ENCODE measurements around the gene GRM7. TPM values are rescaled to one million over a fixed set of nuclear protein-coding genes. Genes with fewer than 3 reads are reported as not detected.

GRM7 gene
- total RNA-seq, 2 experiments from 2014 or later, result not detected

DNA sequence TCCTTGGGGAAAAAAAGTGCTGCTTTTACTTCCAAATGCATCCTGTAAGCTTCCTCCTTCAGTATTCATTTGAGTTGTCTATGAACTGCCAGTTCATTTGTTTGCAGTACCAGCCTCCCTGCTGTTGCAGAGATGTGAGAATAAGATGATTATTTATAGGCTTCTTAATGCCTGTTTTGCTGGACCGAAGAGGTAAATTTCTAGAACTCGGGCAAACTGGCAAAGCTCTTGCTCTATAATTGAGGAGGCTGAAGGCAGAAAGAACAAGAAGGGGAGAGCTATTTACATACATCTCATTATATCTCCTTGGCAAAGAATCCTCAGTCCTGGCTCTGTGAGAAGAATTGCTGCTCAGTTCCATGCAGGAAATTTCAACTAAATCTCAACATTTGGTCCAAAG, 790.4 kb downstream of the GRM7 start:
- ChIA-PET CTCF (ENCODE audit: unreplicated experiment) (no interaction called here), POLR2A (no interaction called here)
- H3K4me3 ChIP-seq (ENCODE audit: low read depth, low read length, poor library complexity, severe bottlenecking), result no peak overlapping the region
- H3K27ac ChIP-seq (ENCODE audit: low read depth, low read length, poor library complexity, severe bottlenecking), result no peak overlapping the region
- H4K20me1 ChIP-seq (ENCODE audit: insufficient read depth, low read length), result no peaks in the 10 kb centered on the region
- intact Hi-C loops (cut with micrococcal nuclease; ENCODE audit: unreplicated experiment), result no loop called here
- H3K79me2 ChIP-seq (ENCODE audit: insufficient read depth, low read depth, low read length), result no peaks in the 10 kb centered on the region
- H3K9me2 ChIP-seq (ENCODE audit: insufficient read depth, low read length), result no peaks in the 10 kb centered on the region
- DNase-seq (ENCODE audit: low spot score), result no peak
- H3K36me3 ChIP-seq (ENCODE audit: insufficient read depth, low read length), result no peaks in the 10 kb centered on the region
- TF ChIP-seq EZH2phosphoT487 (IDR thresholded peaks at IDR 0.05; ENCODE audit: borderline replicate concordance, low read depth, low read length), result no peak
- TF ChIP-seq, protein P1, sequence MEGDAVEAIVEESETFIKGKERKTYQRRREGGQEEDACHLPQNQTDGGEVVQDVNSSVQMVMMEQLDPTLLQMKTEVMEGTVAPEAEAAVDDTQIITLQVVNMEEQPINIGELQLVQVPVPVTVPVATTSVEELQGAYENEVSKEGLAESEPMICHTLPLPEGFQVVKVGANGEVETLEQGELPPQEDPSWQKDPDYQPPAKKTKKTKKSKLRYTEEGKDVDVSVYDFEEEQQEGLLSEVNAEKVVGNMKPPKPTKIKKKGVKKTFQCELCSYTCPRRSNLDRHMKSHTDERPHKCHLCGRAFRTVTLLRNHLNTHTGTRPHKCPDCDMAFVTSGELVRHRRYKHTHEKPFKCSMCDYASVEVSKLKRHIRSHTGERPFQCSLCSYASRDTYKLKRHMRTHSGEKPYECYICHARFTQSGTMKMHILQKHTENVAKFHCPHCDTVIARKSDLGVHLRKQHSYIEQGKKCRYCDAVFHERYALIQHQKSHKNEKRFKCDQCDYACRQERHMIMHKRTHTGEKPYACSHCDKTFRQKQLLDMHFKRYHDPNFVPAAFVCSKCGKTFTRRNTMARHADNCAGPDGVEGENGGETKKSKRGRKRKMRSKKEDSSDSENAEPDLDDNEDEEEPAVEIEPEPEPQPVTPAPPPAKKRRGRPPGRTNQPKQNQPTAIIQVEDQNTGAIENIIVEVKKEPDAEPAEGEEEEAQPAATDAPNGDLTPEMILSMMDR (conservative IDR thresholded peaks at IDR 0.05; ENCODE audit: low read length), result no peak
- no peak overlapping the region for H2AFZ ChIP-seq (ENCODE audit: low read length)
- H3K4me1 ChIP-seq (ENCODE audit: insufficient read depth, low read length, poor library complexity, severe bottlenecking), result no peaks in the 10 kb centered on the region
- no peak overlapping the region for H3K4me2 ChIP-seq (ENCODE audit: low read length)
- BruUV-seq (replicated peaks), result no TSS peak
- no peaks in the 10 kb centered on the region for H3K9me3 ChIP-seq (ENCODE audit: low read length)

GRCh38 chr3:7657214-7658112, 796.5 kb downstream of the GRM7 start:
- DNase-seq (ENCODE audit: low spot score), result no peak
- Histone ChIP-seq H3K36me3 (ENCODE audit: insufficient read depth, low read length) (no peaks in the 10 kb centered on the region), H3K27ac (ENCODE audit: low read depth, low read length, poor library complexity, severe bottlenecking) (no peak overlapping the region), H3K9me3 (ENCODE audit: low read length) (no peaks in the 10 kb centered on the region), H3K4me2 (ENCODE audit: low read length) (no peak overlapping the region), H2AFZ (ENCODE audit: low read length) (no peak overlapping the region), H3K4me3 (ENCODE audit: low read depth, low read length, poor library complexity, severe bottlenecking) (no peak overlapping the region), H3K9me2 (ENCODE audit: insufficient read depth, low read length) (no peaks in the 10 kb centered on the region), H4K20me1 (ENCODE audit: insufficient read depth, low read length) (no peaks in the 10 kb centered on the region), H3K79me2 (ENCODE audit: insufficient read depth, low read depth, low read length) (no peaks in the 10 kb centered on the region), H3K4me1 (ENCODE audit: insufficient read depth, low read length, poor library complexity, severe bottlenecking) (no peaks in the 10 kb centered on the region)
- BruUV-seq (replicated peaks), result no TSS peak
- TF ChIP-seq, protein P1 (conservative IDR thresholded peaks at IDR 0.05; ENCODE audit: low read length), result no peak
- TF ChIP-seq EZH2phosphoT487 (IDR thresholded peaks at IDR 0.05; ENCODE audit: borderline replicate concordance, low read depth, low read length), result no peak
- intact Hi-C loops (cut with micrococcal nuclease; ENCODE audit: unreplicated experiment), result no loop called here
- ChIA-PET POLR2A (no interaction called here), CTCF (ENCODE audit: unreplicated experiment) (no interaction called here)

DNA sequence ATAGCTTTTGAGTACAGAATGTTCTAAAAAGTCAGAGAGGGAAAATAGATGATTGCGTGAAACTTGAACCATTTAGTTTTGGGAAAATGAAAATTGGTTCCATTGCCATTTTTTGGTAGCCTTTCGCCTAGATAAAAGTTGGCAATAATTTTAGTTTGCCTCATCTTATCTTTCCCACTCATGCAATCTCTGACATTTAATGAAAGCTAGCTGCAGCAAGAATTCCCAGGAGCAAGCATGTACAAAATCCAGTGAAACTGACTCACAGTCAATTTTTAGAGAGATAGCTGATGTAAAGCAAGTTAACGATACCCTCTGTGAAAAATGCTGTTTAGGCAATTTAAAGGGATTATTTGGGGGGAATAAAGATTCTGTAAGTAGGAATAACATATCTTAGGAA, 797.4 kb downstream of the GRM7 start:
- ChIA-PET POLR2A (no interaction called here), CTCF (ENCODE audit: unreplicated experiment) (no interaction called here)
- intact Hi-C loops (cut with micrococcal nuclease; ENCODE audit: unreplicated experiment), result no loop called here
- DNase-seq (ENCODE audit: low spot score), result no peak
- Histone ChIP-seq H3K4me3 (ENCODE audit: low read depth, low read length, poor library complexity, severe bottlenecking) (no peak overlapping the region), H3K4me2 (ENCODE audit: low read length) (no peak overlapping the region), H3K4me1 (ENCODE audit: insufficient read depth, low read length, poor library complexity, severe bottlenecking) (no peaks in the 10 kb centered on the region), H3K9me2 (ENCODE audit: insufficient read depth, low read length) (no peaks in the 10 kb centered on the region), H3K27ac (ENCODE audit: low read depth, low read length, poor library complexity, severe bottlenecking) (no peak overlapping the region), H4K20me1 (ENCODE audit: insufficient read depth, low read length) (no peaks in the 10 kb centered on the region), H2AFZ (ENCODE audit: low read length) (no peak overlapping the region), H3K9me3 (ENCODE audit: low read length) (no peaks in the 10 kb centered on the region), H3K36me3 (ENCODE audit: insufficient read depth, low read length) (no peaks in the 10 kb centered on the region), H3K79me2 (ENCODE audit: insufficient read depth, low read depth, low read length) (no peaks in the 10 kb centered on the region)
- no peak for TF ChIP-seq EZH2phosphoT487 (IDR thresholded peaks at IDR 0.05; ENCODE audit: borderline replicate concordance, low read depth, low read length)
- TF ChIP-seq, protein P1 (conservative IDR thresholded peaks at IDR 0.05; ENCODE audit: low read length), result no peak
- BruUV-seq (replicated peaks), result no TSS peak
